Stimulated activated CD4-positive, alpha-beta T cell treated with anti-CD3 and anti-CD28 coated beads, TNF-alpha, amount 100 ng/mL, for 48 hours (primary cell): ENCODE measurements around the gene BRD2.

Experiments
- DNase-seq, 3 donors: peaks; one replicate each; pipeline ENCODE4 v3.0.0-alpha.2; 2020; ENCODE audit warnings: low read depth in 3 of 3

Gene BRD2

DNA sequence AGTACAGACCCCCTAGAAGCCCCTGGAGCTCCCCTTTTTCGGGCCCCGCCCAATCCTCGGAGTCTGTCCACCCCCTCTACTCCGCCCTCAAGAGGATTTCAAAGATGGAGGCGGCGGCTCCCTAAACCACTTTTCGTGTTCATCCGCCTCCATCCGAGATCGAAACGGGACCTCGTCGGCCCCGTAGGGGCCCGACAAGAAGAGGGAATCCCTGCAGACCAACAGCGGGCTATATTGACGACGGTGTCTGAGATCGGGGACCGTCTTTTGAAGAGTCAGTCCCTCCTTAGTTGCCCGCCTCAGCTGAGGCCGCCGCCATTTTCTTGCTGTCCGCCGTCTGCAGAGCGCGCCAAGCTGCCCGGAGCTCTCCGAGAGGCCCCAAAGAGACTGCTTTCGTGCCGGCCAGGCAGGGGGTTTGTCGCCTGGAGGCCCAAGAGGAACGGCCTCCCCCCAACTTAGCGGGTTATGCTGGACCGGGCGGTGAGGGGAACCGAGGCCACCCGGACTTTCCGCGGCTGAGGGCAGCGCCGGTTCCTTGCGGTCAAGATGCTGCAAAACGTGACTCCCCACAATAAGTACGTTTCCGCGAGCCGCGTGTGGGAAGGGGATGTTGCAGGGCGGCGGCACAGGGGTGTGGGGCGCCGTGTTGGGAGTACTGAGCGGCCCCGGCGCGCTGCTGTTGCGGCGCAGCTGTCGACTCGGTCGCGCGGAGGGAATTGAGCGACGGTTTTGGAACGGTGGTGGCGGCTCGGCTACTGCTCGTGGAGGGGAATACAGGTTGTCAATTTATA is 4.2 kb downstream of the BRD2 start:
- DNase-seq = peak in 1 of 3 donors; percentile 35

DNA sequence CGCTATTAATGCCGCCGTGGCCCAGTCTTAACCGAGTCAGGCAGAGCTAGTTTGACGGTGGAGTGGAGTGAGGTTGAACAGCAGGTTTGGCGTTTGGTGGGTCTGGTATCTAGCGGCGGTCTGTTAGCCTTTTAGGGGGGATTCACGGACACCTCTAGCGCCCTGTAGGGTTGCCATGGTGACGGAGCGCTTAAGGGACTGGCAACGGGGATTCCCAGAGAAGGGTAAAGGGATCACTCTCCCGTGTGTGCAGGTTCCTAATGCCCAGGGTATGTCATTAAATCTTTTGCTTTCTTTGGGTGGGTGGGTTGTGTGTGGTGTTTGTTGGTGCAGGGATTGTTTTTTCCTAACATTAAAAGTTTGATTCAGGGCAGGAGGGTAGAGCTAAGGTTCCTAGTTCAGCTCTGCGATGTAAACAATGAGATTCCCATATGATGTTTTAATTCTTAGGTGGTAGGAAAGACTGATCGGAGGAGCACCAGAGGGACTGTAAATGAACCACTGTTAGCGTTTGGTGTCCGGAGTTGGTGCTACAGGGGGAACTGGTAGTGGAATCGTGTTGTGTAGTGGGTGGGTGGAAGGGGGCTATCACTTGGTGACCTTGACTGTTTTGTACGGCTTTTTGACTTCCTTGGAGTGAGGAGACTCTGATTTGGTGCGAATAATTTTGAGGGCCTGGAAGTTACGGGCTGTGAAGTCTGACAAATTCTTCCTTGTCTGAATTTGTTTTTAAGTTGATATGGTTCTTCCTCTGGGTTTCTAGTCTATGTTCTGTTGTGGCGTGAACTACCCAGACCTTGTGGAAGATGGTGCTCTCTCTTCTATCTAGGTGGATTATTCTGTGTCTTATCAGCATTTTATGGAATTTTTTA is 5.0 kb downstream of the BRD2 start:
- peak in 2 of 3 donors; percentile 29 to 42 for DNase-seq

DNA sequence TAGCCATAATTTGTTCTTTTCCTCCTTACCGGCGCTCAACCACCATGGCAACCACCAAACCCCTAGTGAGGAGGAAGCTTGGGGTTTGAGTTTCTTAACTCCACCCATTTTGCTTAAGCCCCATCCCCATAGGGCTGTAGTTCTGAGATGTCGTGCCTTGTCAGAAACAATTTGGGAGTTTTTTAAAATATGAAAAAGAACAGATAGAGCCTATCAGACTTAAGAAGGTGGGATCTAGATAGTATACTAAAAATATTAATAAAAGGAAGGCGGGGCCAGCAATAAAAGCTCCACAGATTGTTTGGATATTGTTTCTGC is 5.6 kb downstream of the BRD2 start:
- no peak for DNase-seq

DNA sequence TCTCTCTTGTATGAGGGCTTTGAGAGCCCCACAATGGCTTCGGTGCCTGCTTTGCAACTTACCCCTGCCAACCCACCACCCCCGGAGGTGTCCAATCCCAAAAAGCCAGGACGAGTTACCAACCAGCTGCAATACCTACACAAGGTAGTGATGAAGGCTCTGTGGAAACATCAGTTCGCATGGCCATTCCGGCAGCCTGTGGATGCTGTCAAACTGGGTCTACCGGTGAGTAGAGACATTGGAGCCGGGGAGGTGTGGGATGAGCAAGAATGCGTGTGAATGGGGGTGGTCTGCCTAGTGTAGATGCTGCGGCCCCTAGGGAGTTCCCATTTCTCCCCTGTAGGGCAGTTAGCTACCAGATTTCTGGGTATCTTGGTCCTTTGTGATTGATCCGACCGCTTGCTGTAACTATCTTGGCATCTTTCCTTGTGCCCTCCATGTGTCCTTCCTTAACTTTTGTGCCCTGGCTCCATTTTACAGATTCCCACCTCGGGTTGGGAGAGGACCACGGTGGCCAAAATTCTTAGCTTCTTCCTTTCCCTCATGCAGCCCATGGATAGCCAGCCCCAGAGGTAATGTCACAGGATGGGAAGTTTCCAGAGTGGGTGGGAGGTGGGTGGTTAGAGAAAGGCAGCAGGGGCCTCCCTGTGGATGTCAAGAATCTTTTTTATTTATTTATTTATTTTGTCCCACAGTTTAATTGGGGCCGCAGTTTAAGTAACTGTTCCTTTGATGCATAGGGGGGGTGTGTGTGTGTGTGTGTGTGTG is 6.3 kb downstream of the BRD2 start:
- no peak for DNase-seq

DNA sequence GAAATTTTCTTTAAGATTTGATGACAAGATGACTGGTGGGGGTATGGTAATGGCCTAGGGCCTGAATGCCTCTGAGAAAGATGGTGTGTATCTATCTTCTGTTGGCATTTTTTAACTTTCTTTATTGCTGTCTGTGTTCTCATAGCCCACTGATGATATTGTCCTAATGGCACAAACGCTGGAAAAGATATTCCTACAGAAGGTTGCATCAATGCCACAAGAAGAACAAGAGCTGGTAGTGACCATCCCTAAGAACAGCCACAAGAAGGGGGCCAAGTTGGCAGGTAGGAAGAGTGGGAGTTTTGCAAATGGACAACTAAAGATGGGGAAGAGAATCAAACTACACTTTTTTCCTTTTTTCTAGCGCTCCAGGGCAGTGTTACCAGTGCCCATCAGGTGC is 7.5 kb downstream of the BRD2 start:
- DNase-seq = no peak

DNA sequence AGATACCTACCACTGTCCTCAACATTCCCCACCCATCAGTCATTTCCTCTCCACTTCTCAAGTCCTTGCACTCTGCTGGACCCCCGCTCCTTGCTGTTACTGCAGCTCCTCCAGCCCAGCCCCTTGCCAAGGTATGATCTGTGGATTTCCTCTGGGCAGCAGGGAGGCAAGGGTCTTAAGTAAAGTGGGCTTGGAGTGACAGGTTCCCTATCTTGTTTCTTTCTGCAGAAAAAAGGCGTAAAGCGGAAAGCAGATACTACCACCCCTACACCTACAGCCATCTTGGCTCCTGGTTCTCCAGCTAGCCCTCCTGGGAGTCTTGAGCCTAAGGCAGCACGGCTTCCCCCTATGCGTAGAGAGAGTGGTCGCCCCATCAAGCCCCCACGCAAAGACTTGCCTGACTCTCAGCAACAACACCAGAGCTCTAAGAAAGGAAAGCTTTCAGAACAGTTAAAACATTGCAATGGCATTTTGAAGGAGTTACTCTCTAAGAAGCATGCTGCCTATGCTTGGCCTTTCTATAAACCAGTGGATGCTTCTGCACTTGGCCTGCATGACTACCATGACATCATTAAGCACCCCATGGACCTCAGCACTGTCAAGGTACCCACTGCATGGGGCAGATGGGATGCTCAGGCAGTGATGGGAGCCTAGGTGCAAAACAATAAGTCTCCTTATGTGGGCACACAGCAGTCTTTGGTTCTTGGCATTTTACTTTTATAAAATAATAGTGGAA is 8.1 kb downstream of the BRD2 start:
- DNase-seq = no peak

DNA sequence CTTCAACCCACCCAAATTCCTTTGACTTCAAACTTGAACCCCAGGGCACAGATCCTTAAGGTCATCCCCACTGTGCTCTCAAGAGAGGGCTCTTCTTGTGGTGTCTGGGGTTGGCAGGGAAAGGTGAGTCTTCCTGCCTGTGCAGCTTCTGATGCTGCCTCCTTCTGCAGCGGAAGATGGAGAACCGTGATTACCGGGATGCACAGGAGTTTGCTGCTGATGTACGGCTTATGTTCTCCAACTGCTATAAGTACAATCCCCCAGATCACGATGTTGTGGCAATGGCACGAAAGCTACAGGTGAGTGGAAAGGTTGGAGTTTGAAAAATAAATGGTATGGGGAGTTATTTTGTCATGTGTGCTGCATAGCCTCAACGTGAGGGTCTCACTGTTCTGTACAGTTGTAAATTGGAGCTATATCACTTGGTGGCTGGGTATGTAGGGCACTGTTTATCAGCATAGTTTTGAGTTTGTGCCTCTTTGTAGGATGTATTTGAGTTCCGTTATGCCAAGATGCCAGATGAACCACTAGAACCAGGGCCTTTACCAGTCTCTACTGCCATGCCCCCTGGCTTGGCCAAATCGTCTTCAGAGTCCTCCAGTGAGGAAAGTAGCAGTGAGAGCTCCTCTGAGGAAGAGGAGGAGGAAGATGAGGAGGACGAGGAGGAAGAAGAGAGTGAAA is 9.0 kb downstream of the BRD2 start:
- no peak for DNase-seq

DNA sequence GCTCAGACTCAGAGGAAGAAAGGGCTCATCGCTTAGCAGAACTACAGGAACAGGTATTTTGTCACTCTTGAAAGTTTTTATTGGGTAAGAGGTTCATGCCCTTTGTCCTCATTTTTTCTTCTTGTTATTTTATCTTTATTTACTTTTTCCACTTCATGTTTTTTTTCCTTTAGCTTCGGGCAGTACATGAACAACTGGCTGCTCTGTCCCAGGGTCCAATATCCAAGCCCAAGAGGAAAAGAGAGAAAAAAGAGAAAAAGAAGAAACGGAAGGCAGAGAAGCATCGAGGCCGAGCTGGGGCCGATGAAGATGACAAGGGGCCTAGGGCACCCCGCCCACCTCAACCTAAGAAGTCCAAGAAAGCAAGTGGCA is 9.5 kb downstream of the BRD2 start:
- no peak for DNase-seq

DNA sequence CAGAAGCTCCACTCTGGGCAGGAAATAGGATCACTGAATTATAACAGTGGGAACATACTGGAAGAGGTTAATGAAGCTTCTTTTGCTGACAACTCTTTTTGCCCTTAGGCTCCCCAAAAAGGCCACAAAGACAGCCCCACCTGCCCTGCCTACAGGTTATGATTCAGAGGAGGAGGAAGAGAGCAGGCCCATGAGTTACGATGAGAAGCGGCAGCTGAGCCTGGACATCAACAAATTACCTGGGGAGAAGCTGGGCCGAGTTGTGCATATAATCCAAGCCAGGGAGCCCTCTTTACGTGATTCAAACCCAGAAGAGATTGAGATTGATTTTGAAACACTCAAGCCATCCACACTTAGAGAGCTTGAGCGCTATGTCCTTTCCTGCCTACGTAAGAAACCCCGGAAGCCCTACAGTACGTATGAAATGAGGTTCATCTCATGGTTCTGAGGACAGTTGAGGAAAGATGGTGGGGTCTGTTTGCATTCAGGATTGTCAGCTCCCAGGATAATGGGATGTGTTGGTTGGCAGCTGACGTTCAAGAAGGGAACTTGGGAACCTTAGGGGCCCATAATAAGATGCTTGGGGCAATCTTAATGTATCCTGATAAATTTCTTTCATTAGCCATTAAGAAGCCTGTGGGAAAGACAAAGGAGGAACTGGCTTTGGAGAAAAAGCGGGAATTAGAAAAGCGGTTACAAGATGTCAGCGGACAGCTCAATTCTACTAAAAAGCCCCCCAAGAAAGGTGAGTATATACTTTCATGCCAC is 11.5 kb downstream of the BRD2 start:
- DNase-seq = no peak

DNA sequence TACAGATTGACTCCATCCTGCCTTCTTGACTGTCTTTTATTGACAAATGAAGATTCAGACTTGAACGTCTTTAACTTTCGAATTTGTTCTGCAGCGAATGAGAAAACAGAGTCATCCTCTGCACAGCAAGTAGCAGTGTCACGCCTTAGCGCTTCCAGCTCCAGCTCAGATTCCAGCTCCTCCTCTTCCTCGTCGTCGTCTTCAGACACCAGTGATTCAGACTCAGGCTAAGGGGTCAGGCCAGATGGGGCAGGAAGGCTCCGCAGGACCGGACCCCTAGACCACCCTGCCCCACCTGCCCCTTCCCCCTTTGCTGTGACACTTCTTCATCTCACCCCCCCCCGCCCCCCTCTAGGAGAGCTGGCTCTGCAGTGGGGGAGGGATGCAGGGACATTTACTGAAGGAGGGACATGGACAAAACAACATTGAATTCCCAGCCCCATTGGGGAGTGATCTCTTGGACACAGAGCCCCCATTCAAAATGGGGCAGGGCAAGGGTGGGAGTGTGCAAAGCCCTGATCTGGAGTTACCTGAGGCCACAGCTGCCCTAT is 12.2 kb downstream of the BRD2 start:
- DNase-seq = no peak

DNA sequence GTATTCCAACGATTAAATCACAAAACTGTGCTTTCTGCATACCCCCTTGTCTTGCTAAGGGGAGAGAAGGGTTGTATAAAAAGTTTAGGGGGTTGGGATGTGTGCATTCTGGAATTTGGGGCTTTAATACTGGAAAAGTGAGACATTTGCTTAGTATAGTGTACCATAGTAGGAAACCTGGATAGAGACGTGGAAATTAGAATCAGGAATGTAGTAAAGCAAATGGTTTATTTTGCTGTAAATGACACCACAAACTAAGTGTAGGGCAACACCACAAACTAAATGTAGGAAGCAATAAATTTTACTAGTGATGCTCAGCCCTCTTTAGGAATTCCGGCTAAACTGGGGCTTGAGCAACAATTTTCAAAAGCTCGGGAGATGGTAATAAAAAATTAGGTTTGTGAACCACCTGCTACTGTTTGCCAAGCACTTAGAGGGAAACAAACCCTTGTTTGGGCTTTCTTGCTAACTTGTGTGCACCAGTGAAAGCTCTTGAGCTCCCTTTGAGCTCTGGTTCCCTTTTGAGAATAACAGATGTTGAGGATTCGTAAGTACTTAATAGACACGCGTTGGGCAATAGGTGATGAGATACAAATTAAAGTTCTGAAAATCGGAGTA is 13.8 kb downstream of the BRD2 start:
- no peak for DNase-seq

DNA sequence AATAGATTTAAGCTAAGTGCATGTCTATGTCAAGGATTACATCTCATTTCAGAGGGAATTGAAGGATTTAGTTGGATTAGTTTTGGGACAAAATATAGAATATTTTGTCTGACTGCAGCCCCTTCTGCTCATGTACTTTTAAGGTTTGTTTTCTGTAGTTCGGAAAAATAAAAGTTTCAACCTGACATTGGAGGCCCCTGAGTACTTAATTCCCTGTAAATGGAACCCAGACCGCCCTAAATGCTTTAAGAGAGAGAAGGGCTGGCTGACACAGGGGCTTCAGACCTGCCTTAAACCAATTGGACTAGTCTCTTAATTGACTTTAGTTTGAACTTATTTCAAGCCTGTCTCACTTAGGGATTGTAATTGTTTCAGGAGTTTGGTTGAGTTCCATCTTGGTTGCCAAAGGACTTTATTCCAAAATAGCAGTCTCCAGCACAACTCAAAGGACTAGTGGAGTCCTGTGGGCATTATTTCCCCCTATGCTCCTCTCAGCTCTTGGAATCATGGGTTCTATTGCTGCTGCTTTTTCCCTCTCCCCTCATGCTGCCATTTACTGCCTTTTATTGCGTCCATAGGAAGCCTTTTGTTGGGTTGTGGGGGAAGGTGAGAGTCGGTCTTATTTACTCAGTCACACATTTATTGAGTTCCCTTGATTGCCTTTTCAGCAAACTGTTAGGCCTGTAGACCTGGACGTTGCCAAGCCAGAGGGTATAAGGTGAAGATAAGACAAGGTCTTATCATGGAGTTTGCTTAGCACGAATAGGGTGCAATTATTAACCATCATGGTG is 14.5 kb downstream of the BRD2 start:
- DNase-seq = no peak

DNA sequence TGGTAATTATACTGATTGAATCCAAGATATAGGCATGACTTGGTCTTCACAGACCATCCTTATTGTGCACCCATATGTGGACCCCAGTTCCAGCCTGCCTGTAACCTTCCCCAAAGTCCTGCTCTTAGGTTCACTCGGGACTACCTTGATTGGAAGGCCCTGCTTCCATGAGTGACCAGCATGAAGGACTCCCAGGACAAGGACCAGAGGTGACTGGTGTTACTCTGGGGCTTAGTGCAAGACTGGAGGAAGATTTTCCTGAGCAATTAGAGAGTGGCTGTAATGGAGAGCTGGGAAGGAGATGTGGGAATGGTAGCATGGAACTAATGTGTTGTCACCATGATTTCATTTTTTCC is 15.1 kb downstream of the BRD2 start:
- no peak for DNase-seq

DNA sequence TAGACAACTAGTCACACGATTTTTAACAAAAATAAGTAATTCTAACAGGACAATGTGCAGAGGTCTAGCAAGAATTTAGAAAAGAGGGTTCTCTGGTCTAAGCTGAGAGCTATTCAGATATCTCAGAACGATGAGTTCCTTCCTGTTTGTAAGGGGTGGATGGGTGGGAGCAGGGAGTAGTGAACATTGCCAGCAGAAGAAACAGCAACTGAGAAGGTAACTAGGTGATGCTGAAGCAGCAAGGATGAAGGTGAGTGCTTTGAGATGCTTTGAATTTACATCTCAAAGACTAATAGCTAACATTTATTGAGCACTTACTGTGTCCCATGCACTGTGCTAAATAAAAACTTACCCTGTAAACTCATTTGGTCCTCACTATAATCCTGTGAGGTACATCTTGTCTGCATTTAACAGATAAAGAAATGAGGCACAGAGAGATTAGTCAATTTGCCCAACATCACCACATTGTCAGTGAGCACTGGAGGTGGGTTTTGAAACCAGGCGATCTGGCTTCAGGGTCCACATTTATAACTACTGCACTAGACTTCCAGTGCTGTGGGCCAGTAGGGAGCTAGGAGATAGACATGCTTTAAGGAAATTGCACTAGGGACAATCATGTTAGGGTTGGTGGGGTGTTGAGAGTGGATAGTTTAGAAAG is 15.7 kb downstream of the BRD2 start:
- DNase-seq = no peak

DNA sequence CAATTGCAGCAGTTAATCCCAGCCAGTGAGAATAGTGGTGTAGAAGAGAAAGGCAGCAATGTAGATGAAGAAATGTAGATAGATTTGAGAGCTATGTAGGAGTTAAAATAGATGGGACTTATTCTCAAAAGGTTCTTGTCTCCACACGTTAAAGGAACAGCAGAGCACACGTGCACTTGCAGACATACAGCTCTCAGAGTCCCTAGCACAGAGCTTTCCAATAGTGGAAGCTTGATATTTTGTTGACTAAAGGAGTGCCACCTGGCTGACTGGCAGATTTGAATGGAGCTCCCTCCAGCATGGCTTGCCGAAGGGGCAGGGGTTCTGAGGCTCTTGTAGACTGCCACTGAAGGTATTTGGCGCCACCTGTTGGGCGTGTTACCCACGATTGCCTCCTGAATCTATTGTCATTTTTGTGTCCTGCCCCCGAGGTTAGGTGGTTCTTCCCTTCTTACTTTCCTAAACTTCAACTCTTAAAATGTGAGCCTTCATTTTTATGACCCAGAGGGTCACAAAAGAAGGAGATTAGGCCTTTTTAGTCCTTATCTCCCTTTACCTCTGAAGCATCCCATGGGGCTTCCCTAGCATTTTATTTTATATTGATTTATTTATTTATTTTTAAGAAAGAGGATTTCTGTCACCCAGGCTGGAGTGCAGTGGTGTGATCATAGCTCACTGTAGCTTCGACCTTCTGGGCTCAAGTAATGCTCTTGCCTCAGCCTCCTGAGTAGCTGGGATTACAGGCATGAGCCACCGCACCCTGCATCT is 16.4 kb downstream of the BRD2 start:
- peak; percentile 75 to 87 (median 85) for DNase-seq

DNA sequence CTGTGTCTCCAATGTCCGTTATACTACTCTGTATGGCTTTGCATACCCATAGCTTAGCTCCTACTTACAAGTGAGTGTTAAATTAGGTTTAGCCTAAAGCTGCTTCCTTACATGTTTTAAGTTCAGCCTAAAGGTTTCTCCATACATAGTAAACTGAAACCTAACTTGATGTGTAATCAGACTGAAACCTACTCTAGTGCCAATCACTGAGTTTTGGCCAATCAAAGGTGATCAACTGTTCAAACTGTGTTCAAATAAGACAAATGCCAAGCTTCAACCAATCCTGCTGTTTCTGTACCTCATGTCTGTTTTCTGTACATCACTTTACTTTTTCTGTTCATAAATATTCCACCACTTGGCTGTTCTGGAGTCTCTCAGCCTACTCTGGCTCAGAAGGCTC is 21.0 kb downstream of the BRD2 start:
- no peak for DNase-seq

DNA sequence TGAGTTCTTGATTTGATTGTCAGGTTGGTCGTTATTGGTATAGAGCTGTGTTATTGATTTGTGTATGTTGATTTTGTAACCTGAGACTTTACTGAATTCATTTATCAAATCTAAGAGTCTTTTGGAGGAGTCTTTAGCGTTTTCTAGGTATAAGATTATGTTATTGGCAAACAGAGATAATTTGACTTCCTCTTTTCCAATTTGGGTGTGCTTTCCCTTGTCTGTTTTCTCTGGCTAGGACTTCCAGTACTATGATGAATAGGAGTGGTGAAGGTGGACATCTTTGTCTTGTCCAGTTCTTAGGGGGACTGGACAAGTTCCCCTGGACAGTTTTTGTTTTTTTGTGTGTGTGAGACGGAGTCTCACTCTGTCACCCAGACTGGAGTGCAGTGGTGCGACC is 23.6 kb downstream of the BRD2 start:
- DNase-seq = no peak
